DOHH2 (cell line): ENCODE results near the gene HMGCS1.

Experiments used
- H3F3A ChIP-seq: fragments of 200-600 bp; sonication (generic), shearing (Covaris generic); 2 replicates; pipeline ENCODE4 v1.6.0; 2016; ENCODE audit warnings: antibody characterized with exemption, mild to moderate bottlenecking; ENCODE audit not compliant: control insufficient read depth, insufficient read depth
- H3K27ac ChIP-seq: fragments of 200-600 bp; sonication (generic); 2 replicates; pipeline ENCODE4 v1.5.1; 2014; ENCODE audit warnings: low read depth, mild to moderate bottlenecking, low read length, moderate library complexity
- H3K27me3 ChIP-seq: fragments of 200-600 bp; sonication (generic); 2 replicates; pipeline ENCODE4 v1.6.1; 2014; ENCODE audit warnings: mild to moderate bottlenecking, low read length, mixed read lengths; ENCODE audit not compliant: control insufficient read depth
- H3K36me3 ChIP-seq: fragments of 200-600 bp; sonication (generic); 2 replicates; pipeline ENCODE4 v1.6.1; 2014; ENCODE audit warnings: mild to moderate bottlenecking, low read length, moderate library complexity, mixed read lengths; ENCODE audit not compliant: control insufficient read depth
- H3K4me1 ChIP-seq: fragments of 200-600 bp; sonication (generic); 2 replicates; pipeline ENCODE4 v1.6.1; 2014; ENCODE audit warnings: mild to moderate bottlenecking, low read length, mixed read lengths; ENCODE audit not compliant: control insufficient read depth
- H3K4me2 ChIP-seq: fragments of 200-600 bp; sonication (generic); 2 replicates; pipeline ENCODE4 v1.6.0; 2014; ENCODE audit warnings: mild to moderate bottlenecking, low read length, moderate library complexity
- H3K4me3 ChIP-seq: fragments of 200-600 bp; sonication (generic); 2 replicates; pipeline ENCODE4 v1.5.1; 2014; ENCODE audit warnings: mild to moderate bottlenecking, low read length, mixed read lengths
- H3K79me2 ChIP-seq: fragments of 200-600 bp; sonication (generic); 2 replicates; pipeline ENCODE4 v1.6.1; 2014; ENCODE audit warnings: mild to moderate bottlenecking, low read length, mixed read lengths; ENCODE audit not compliant: control insufficient read depth
- H3K9me2 ChIP-seq: fragments of 200-600 bp; sonication (generic); replicated peaks from 2 replicates; pipeline ENCODE4 v1.6.1; 2014; ENCODE audit warnings: mild to moderate bottlenecking, low read length, mixed read lengths; ENCODE audit not compliant: control insufficient read depth
- H3K9me3 ChIP-seq: fragments of 200-600 bp; sonication (generic); 2 replicates; pipeline ENCODE4 v1.6.1; 2014; ENCODE audit warnings: antibody characterized with exemption, low read length, mixed read lengths; ENCODE audit not compliant: control insufficient read depth, insufficient read depth
- H4K20me1 ChIP-seq: fragments of 200-600 bp; sonication (generic); 2 replicates; pipeline ENCODE4 v1.6.0; 2014; ENCODE audit warnings: low read depth, mild to moderate bottlenecking, antibody characterized with exemption, low read length, moderate library complexity; ENCODE audit not compliant: control insufficient read depth, insufficient read depth
- CTCF ChIP-seq: fragments of 200-600 bp; sonication (generic); IDR thresholded peaks from one replicate; pipeline ENCODE4 v1.5.1; 2014; ENCODE audit warnings: antibody characterized with exemption, mild to moderate bottlenecking, low read depth, low read length; ENCODE audit not compliant: poor library complexity, severe bottlenecking
- EZH2phosphoT487 ChIP-seq: fragments of 200-600 bp; sonication (generic); IDR thresholded peaks from 2 replicates; pipeline ENCODE4 v1.6.1; 2017; ENCODE audit warnings: borderline replicate concordance, mild to moderate bottlenecking, antibody characterized with exemption, low read length, moderate library complexity, mixed read lengths

Gene HMGCS1

DNA sequence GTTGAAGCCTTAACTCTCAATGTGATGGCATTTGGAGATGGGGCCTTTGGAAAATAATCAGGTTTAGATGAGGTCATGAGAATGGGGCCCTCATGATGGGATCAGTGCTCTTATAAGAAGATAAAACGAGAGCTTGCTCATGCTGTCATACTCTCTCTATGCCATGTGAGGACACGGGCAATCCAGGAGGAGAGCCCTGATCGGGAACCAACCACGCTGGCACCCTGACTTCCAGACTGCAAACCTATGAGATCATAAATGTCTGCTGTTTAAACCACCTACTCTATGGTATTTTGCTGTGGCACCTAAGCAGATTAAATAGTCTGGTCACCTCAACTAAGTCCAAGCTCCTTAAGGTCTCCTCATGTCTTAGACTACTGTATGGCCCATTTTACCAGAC, 10.0 kb downstream of the HMGCS1 start:
- Histone ChIP-seq H3K4me1 (peaks cover 24% of the 10 kb centered on the region), H3K79me2 (peaks cover 99% of the 10 kb centered on the region), H3K4me2 (no peak overlapping the region)

DNA sequence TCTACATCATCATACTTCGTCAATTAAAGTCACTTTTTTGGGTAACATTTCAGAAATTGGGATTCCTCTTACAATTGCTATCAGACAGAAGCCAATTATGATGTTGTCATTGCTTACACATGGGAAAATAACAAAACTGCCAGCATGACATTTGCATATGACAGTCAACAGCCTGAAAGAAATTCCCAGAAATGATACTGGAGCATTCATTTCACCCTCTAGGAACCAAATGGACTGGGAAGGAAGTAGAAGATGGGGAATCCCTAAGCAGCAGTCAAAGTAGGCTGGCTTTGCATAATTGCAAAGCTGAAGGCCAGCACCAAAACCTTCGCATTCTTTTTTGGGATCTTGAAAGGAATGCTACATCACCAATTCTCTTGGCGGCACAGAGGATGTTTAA, 10.7 kb downstream of the HMGCS1 start:
- Histone ChIP-seq H3K4me2 (no peak overlapping the region), H3K4me3 (no peak overlapping the region), H4K20me1 (peaks cover 43% of the 10 kb centered on the region), H3F3A (peaks cover 8% of the 10 kb centered on the region), H3K36me3 (peaks cover 94% of the 10 kb centered on the region), H3K79me2 (peaks cover 97% of the 10 kb centered on the region), H3K27me3 (no peaks in the 10 kb centered on the region), H3K27ac (no peak overlapping the region), H3K9me3 (no peaks in the 10 kb centered on the region), H3K4me1 (peaks cover 16% of the 10 kb centered on the region), H3K9me2 (no peaks in the 10 kb centered on the region)
- TF ChIP-seq CTCF (no peak), EZH2phosphoT487 (no peak)

More for the DNA sequence above, 10.0 kb downstream of the HMGCS1 start:
- H3K36me3 ChIP-seq: peaks cover 94% of the 10 kb centered on the region
- peaks cover 15% of the 10 kb centered on the region for H3F3A ChIP-seq
- TF ChIP-seq CTCF (no peak), EZH2phosphoT487 (no peak)
- peaks cover 49% of the 10 kb centered on the region for H4K20me1 ChIP-seq
- no peaks in the 10 kb centered on the region for H3K9me2 ChIP-seq
- H3K27ac ChIP-seq: no peak overlapping the region
- no peak overlapping the region for H3K4me3 ChIP-seq
- no peaks in the 10 kb centered on the region for H3K27me3 ChIP-seq
- H3K9me3 ChIP-seq: no peaks in the 10 kb centered on the region

- peaks cover 96% of the 10 kb centered on the region for H3K36me3 ChIP-seq
- peaks cover 12% of the 10 kb centered on the region for H3K4me1 ChIP-seq
- peaks cover 96% of the 10 kb centered on the region for H3K79me2 ChIP-seq
Measured at GRCh38 chr5:43301653-43302091, 11.5 kb downstream of the HMGCS1 start.

More at GRCh38 chr5:43301653-43302091, 11.5 kb downstream of the HMGCS1 start:
- Histone ChIP-seq H3F3A (peaks cover 4% of the 10 kb centered on the region), H3K9me2 (no peaks in the 10 kb centered on the region), H4K20me1 (peaks cover 48% of the 10 kb centered on the region), H3K4me3 (no peak overlapping the region), H3K9me3 (no peaks in the 10 kb centered on the region), H3K4me2 (no peak overlapping the region), H3K27ac (no peak overlapping the region), H3K27me3 (no peaks in the 10 kb centered on the region)
- TF ChIP-seq CTCF (no peak), EZH2phosphoT487 (no peak)
